Gastroesophageal sphincter (tissue), 3 donors: ENCODE results near the gene KRT38.

Experiments used
- CTCF ChIP-seq, 4 experiments: fragments of 200-600 bp in 2 of 4; fragments of 450-650 bp in 2 of 4; sonication (generic) in 1 of 4; IDR thresholded peaks; one replicate each; pipeline ENCODE4 v1.5.1; 2017 to 2019; ENCODE audit warnings: antibody characterized with exemption in 4 of 4, mild to moderate bottlenecking in 2 of 4, moderate library complexity in 2 of 4
- POLR2AphosphoS5 ChIP-seq: sonication (generic); formaldehyde crosslinking; IDR thresholded peaks from one replicate; pipeline ENCODE4 v1.6.1; 2017; ENCODE audit warnings: antibody characterized with exemption

- TF ChIP-seq CTCF (IDR thresholded peaks at IDR 0.05), result no peak
- no peak for TF ChIP-seq POLR2AphosphoS5
These were observed 53.1 kb downstream of the KRT38 start for GRCh38 chr17:41387670-41388069.
